HepG2 (cell line): ENCODE results near the gene ACYP2. TPM values are rescaled to one million over a fixed set of nuclear protein-coding genes. Genes with fewer than 3 reads are reported as not detected.

ENCODE experiments used
- ETV5 ChIP-seq: IDR thresholded peaks from 2 replicates; pipeline ENCODE4 v1.6.1; 2018; ENCODE audit warnings: missing biosample characterization, missing genetic modification reagents, inconsistent platforms, borderline replicate concordance
- FOXC1 ChIP-seq: sonication (generic); formaldehyde crosslinking; IDR thresholded peaks from 2 replicates; pipeline ENCODE4 v1.8.0; 2022; ENCODE audit warnings: mild to moderate bottlenecking, missing genetic modification reagents, borderline replicate concordance
- GZF1 ChIP-seq: sonication (generic); formaldehyde crosslinking; IDR thresholded peaks from 2 replicates; pipeline ENCODE4 v1.5.1; 2020; ENCODE audit warnings: mild to moderate bottlenecking, missing genetic modification reagents
- KDM2A ChIP-seq: sonication (generic); formaldehyde crosslinking; IDR thresholded peaks from 2 replicates; pipeline ENCODE4 v1.4.0; 2020; ENCODE audit warnings: low read depth, missing genetic modification reagents, borderline replicate concordance
- MBNL3 ChIP-seq: fragments of 250-450 bp; sonication (Bioruptor Pico); conservative IDR thresholded peaks from 2 replicates; pipeline ENCODE4 v1.8.0; 2022; ENCODE audit warnings: mild to moderate bottlenecking, inconsistent platforms
- MZF1 ChIP-seq: sonication (generic); formaldehyde crosslinking; IDR thresholded peaks from 2 replicates; pipeline ENCODE4 v1.8.1; 2023; ENCODE audit warnings: mild to moderate bottlenecking, missing genetic modification reagents, borderline replicate concordance
- NFE2 ChIP-seq: sonication (generic); formaldehyde crosslinking; IDR thresholded peaks from 2 replicates; pipeline ENCODE4 v1.4.0; 2020; ENCODE audit warnings: missing genetic modification reagents
- SETDB1 ChIP-seq: sonication (generic); formaldehyde crosslinking; IDR thresholded peaks from 2 replicates; pipeline ENCODE4 v1.5.1; 2020; ENCODE audit warnings: missing genetic modification reagents, mild to moderate bottlenecking, borderline replicate concordance
- SRSF9 ChIP-seq: fragments of 200-400 bp; formaldehyde crosslinking; IDR thresholded peaks from 2 replicates; pipeline ENCODE4 v1.6.1; 2018; ENCODE audit warnings: borderline replicate concordance, mild to moderate bottlenecking, low read depth, low read length; ENCODE audit not compliant: insufficient read depth, poor library complexity, severe bottlenecking
- SSRP1 ChIP-seq: IDR thresholded peaks from 2 replicates; pipeline ENCODE4 v1.6.1; 2016; ENCODE audit warnings: control low read depth
- TBL1XR1 ChIP-seq: fragments of 150-350 bp; IDR thresholded peaks from 2 replicates; pipeline ENCODE4 v1.6.1; 2014; ENCODE audit warnings: borderline replicate concordance, low read length; ENCODE audit not compliant: partially characterized antibody
- ZMYM4 ChIP-seq: sonication (generic); formaldehyde crosslinking; IDR thresholded peaks from 2 replicates; pipeline ENCODE4 v1.8.1; 2023; ENCODE audit warnings: mild to moderate bottlenecking, missing genetic modification reagents
- ZNF318 ChIP-seq: sonication (generic); formaldehyde crosslinking; IDR thresholded peaks from 2 replicates; pipeline ENCODE4 v1.4.0; 2020; ENCODE audit warnings: mild to moderate bottlenecking, missing genetic modification reagents
- ZNF547 ChIP-seq: sonication (generic); formaldehyde crosslinking; IDR thresholded peaks from 2 replicates; pipeline ENCODE4 v1.5.1; 2020; ENCODE audit warnings: mild to moderate bottlenecking, missing genetic modification reagents
- ZNF577 ChIP-seq: sonication (generic); formaldehyde crosslinking; IDR thresholded peaks from 2 replicates; pipeline ENCODE4 v1.4.0; 2020; ENCODE audit warnings: mild to moderate bottlenecking, low read depth, missing genetic modification reagents, borderline replicate concordance
- ZNF615 ChIP-seq: sonication (generic); formaldehyde crosslinking; IDR thresholded peaks from 2 replicates; pipeline ENCODE4 v1.5.0; 2020; ENCODE audit warnings: mild to moderate bottlenecking, missing genetic modification reagents, borderline replicate concordance
- polyA plus RNA-seq, 8 experiments: library from polyadenylated mRNA; depleted of rRNA in 3 of 8; stranded (reverse) in 7 of 8; unstranded in 1 of 8; fragments of >200 nt; fragmentation: Illumina TruSeq in 4 of 8; extraction: Trizol in 4 of 8; gene quantifications; 2 replicates each; pipeline versions ENCODE4 v1.2.1 to v1.2.3, GENCODE V29; 2011 to 2016; ENCODE audit warnings: low read depth in 4 of 8, missing spikeins in 1 of 8, mixed read lengths in 1 of 8; ENCODE audit not compliant: insufficient read depth in 1 of 8
- total RNA-seq, 5 experiments: library from RNA; depleted of rRNA; stranded (reverse); fragments of >200 nt; fragmentation: Illumina TruSeq; extraction: Trizol; gene quantifications; 2 replicates each; pipeline ENCODE4 v1.2.3, GENCODE V29; 2016; ENCODE audit warnings: low read depth in 1 of 5
- TF ChIP-seq, protein P1 (sequence below): sonication (generic); formaldehyde crosslinking; IDR thresholded peaks from 2 replicates; pipeline ENCODE4 v1.5.1; 2020; ENCODE audit warnings: missing genetic modification reagents, mild to moderate bottlenecking, borderline replicate concordance
- TF ChIP-seq, protein P2 (sequence below): sonication (generic); formaldehyde crosslinking; conservative IDR thresholded peaks from 2 replicates; pipeline ENCODE4 v1.4.0; 2020; ENCODE audit warnings: missing genetic modification reagents

Gene ACYP2
- total and polyA plus RNA-seq, 2 of the 13 experiments (the other 11 are each of a cell fraction or from before 2014, with no cell fraction given): 12.3 to 12.7 TPM

DNA sequence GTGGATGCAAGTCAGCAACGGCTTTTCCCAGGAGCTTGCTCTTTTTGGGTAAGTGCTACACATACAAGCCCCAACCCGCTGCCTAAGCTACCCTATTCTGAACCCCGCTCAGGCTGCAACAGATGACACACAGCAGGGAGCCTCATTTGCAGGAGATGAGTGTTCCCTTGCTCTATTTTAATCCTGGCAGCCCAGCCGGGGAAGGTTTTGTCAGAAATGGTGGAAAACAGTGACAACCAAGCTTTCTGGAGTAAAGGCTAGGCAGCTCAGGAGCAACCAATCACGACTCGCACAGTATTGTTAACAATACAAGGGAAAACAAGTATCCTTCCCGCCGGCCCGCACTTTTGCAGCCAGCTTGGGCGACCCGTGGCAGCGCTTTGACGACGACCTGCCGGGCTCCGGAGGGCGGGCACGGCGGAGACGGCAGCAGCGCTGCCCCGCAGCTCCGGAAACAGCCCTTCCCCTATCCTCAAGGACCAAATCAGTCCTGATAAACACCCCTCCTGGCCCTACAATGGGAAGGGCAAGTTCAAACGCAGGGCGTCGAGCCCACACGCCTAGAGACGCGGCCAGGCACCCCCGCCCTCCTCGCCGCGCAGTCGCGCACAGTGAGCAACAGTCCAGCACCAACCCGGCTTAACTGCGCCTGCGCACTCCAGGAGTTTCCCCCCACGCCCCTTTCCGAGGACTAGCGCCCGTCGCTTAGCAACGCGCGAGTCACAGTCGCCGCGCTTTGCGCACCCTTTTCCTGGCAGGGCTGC, 214.9 kb downstream of the ACYP2 start (continued):
- peak; percentile 86 for TF ChIP-seq ZNF318
- TF ChIP-seq MBNL3 (CRISPR knock-in tag): no peak
- TF ChIP-seq TBL1XR1: no peak
- TF ChIP-seq SETDB1 (CRISPR knock-in tag): no peak
- peak; percentile 99 for TF ChIP-seq ZNF547 (CRISPR knock-in tag)
- no peak; the same call in 1 of the 2 replicates for TF ChIP-seq ZNF577 (CRISPR knock-in tag)
- TF ChIP-seq, protein P1, sequence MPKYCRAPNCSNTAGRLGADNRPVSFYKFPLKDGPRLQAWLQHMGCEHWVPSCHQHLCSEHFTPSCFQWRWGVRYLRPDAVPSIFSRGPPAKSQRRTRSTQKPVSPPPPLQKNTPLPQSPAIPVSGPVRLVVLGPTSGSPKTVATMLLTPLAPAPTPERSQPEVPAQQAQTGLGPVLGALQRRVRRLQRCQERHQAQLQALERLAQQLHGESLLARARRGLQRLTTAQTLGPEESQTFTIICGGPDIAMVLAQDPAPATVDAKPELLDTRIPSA (CRISPR knock-in tag): peak; percentile 98; the same call in 1 of the 2 replicates
- TF ChIP-seq ZMYM4 (CRISPR knock-in tag): peak; percentile 93
- TF ChIP-seq, protein P2, sequence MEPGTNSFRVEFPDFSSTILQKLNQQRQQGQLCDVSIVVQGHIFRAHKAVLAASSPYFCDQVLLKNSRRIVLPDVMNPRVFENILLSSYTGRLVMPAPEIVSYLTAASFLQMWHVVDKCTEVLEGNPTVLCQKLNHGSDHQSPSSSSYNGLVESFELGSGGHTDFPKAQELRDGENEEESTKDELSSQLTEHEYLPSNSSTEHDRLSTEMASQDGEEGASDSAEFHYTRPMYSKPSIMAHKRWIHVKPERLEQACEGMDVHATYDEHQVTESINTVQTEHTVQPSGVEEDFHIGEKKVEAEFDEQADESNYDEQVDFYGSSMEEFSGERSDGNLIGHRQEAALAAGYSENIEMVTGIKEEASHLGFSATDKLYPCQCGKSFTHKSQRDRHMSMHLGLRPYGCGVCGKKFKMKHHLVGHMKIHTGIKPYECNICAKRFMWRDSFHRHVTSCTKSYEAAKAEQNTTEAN: peak; percentile 84
- TF ChIP-seq MZF1 (CRISPR knock-in tag): no peak
- no peak for TF ChIP-seq SRSF9
- TF ChIP-seq SSRP1 (CRISPR knock-in tag): no peak
- no peak; the same call in 1 of the 2 replicates for TF ChIP-seq NFE2 (CRISPR knock-in tag)
- peak; percentile 100 for TF ChIP-seq FOXC1
- TF ChIP-seq KDM2A (CRISPR knock-in tag): peak; percentile 86; the same call in 1 of the 2 replicates
- no peak for TF ChIP-seq GZF1
- TF ChIP-seq ETV5 (CRISPR knock-in tag): peak; percentile 42; the same call in 1 of the 2 replicates
- TF ChIP-seq ZNF615 (CRISPR knock-in tag): no peak
